HG03196 (cell line): ENCODE results near the gene CD101.

Experiments
- ATAC-seq: cut with Tn5 transposase; IDR thresholded peaks from one replicate; pipeline ENCODE4 v1.9.1; 2021; ENCODE audit not compliant: unreplicated experiment

The CD101 gene

GRCh38 chr1:117013309-117013858 lies 11.8 kb downstream of the CD101 start:
- no peak for ATAC-seq

- no peak for ATAC-seq
These were observed 12.6 kb downstream of the CD101 start for GRCh38 chr1:117014209-117014608.

- no peak for ATAC-seq
These were observed 14.2 kb downstream of the CD101 start for GRCh38 chr1:117015724-117016123.

- ATAC-seq, result no peak
These were observed 15.5 kb downstream of the CD101 start for GRCh38 chr1:117017062-117017461.

- no peak for ATAC-seq
These were observed 16.1 kb downstream of the CD101 start for GRCh38 chr1:117017648-117018047.

- no peak for ATAC-seq
These were observed 19.1 kb downstream of the CD101 start for GRCh38 chr1:117020526-117021156.

GRCh38 chr1:117022114-117022513 lies 20.6 kb downstream of the CD101 start:
- ATAC-seq, result no peak

GRCh38 chr1:117025568-117025967 lies 24.0 kb downstream of the CD101 start:
- no peak for ATAC-seq

- ATAC-seq, result no peak
These were observed 24.8 kb downstream of the CD101 start for GRCh38 chr1:117026361-117026760.

GRCh38 chr1:117029685-117030084 lies 28.1 kb downstream of the CD101 start:
- no peak for ATAC-seq

- no peak for ATAC-seq
These were observed 28.8 kb downstream of the CD101 start for GRCh38 chr1:117030271-117030877.

- no peak for ATAC-seq
These were observed 30.7 kb downstream of the CD101 start for GRCh38 chr1:117032266-117032665.

- ATAC-seq, result no peak
These were observed 31.4 kb downstream of the CD101 start for GRCh38 chr1:117032681-117033539.

GRCh38 chr1:117033772-117034171 lies 32.2 kb downstream of the CD101 start:
- no peak for ATAC-seq

GRCh38 chr1:117034791-117035290 lies 33.3 kb downstream of the CD101 start:
- no peak for ATAC-seq

- ATAC-seq, result no peak
These were observed 34.5 kb downstream of the CD101 start for GRCh38 chr1:117036018-117036461.

GRCh38 chr1:117037802-117038201 lies 36.2 kb downstream of the CD101 start:
- no peak for ATAC-seq

GRCh38 chr1:117038236-117038635 lies 36.7 kb downstream of the CD101 start:
- ATAC-seq, result no peak

GRCh38 chr1:117044217-117044616 lies 42.7 kb downstream of the CD101 start:
- ATAC-seq, result no peak

- no peak for ATAC-seq
These were observed 44.1 kb downstream of the CD101 start for GRCh38 chr1:117045644-117046043.

- ATAC-seq, result no peak
These were observed 45.2 kb downstream of the CD101 start for GRCh38 chr1:117046781-117047180.
